Cardiac muscle cell (in vitro differentiated cells and primary cell): Measurements from ENCODE around the gene ARHGAP45. TPM values are rescaled to one million over a fixed set of nuclear protein-coding genes. Genes with fewer than 3 reads are reported as not detected.

Source experiments
- DNase-seq, 2 donors: peaks; one replicate each; pipeline versions ENCODE4 v3.0.0 to v3.0.0-alpha.2; 2010 to 2017; ENCODE audit warnings: low read depth in 1 of 2, low spot score in 1 of 2
- H3K27ac ChIP-seq: fragments of 200-600 bp; sonication (generic); 2 replicates; pipeline ENCODE4 v1.5.1; 2016
- H3K27me3 ChIP-seq: fragments of 200-600 bp; sonication (generic); 2 replicates; pipeline ENCODE4 v1.6.0; 2016; ENCODE audit warnings: control low read depth
- H3K36me3 ChIP-seq: fragments of 200-600 bp; sonication (generic); 2 replicates; pipeline ENCODE4 v1.5.1; 2016; ENCODE audit warnings: control low read depth
- H3K4me1 ChIP-seq: fragments of 200-600 bp; sonication (generic); 2 replicates; pipeline ENCODE4 v1.8.1; 2017; ENCODE audit warnings: low read depth, mild to moderate bottlenecking, mixed run types
- H3K4me3 ChIP-seq: fragments of 200-600 bp; sonication (generic); 2 replicates; pipeline ENCODE4 v1.5.1; 2016; ENCODE audit warnings: mild to moderate bottlenecking
- H3K9me3 ChIP-seq: fragments of 200-600 bp; sonication (generic); 2 replicates; pipeline ENCODE4 v1.5.1; 2017; ENCODE audit warnings: low read depth, mild to moderate bottlenecking, control low read depth
- polyA plus RNA-seq: library from polyadenylated mRNA; unstranded; fragments of >200 nt; fragmentation: Nextera tagmentation; extraction: Ambion mirVana; gene quantifications from 2 replicates; pipeline ENCODE4 v1.2.1, GENCODE V29; 2016
- total RNA-seq: library from RNA; depleted of rRNA; stranded (reverse); fragments of >200 nt; gene quantifications from 2 replicates; pipeline ENCODE4 v1.2.3, GENCODE V29; 2016
- TF ChIP-seq, protein P1 (sequence below): IDR thresholded peaks from 2 replicates; pipeline ENCODE4 v1.5.1; 2012; ENCODE audit warnings: low read depth, mild to moderate bottlenecking, low read length

The ARHGAP45 gene
- total and polyA plus RNA-seq, 2 experiments from 2014 or later, result 67.5 to 88.6 TPM

- TF ChIP-seq, protein P1, sequence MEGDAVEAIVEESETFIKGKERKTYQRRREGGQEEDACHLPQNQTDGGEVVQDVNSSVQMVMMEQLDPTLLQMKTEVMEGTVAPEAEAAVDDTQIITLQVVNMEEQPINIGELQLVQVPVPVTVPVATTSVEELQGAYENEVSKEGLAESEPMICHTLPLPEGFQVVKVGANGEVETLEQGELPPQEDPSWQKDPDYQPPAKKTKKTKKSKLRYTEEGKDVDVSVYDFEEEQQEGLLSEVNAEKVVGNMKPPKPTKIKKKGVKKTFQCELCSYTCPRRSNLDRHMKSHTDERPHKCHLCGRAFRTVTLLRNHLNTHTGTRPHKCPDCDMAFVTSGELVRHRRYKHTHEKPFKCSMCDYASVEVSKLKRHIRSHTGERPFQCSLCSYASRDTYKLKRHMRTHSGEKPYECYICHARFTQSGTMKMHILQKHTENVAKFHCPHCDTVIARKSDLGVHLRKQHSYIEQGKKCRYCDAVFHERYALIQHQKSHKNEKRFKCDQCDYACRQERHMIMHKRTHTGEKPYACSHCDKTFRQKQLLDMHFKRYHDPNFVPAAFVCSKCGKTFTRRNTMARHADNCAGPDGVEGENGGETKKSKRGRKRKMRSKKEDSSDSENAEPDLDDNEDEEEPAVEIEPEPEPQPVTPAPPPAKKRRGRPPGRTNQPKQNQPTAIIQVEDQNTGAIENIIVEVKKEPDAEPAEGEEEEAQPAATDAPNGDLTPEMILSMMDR, result no peak
- DNase-seq, result peak in 1 of 2 donors; percentile 29
- peak overlapping the region; percentile 30 for H3K4me3 ChIP-seq
- peak overlapping the region; percentile 54 for H3K27ac ChIP-seq
- H3K4me1 ChIP-seq, result peaks cover 15% of the 10 kb centered on the region
- no peaks in the 10 kb centered on the region for H3K27me3 ChIP-seq
- peaks cover 3% of the 10 kb centered on the region for H3K36me3 ChIP-seq
- H3K9me3 ChIP-seq, result no peaks in the 10 kb centered on the region
Observed at GRCh38 chr19:1130771-1131717, 64.1 kb downstream of the ARHGAP45 start.

DNA sequence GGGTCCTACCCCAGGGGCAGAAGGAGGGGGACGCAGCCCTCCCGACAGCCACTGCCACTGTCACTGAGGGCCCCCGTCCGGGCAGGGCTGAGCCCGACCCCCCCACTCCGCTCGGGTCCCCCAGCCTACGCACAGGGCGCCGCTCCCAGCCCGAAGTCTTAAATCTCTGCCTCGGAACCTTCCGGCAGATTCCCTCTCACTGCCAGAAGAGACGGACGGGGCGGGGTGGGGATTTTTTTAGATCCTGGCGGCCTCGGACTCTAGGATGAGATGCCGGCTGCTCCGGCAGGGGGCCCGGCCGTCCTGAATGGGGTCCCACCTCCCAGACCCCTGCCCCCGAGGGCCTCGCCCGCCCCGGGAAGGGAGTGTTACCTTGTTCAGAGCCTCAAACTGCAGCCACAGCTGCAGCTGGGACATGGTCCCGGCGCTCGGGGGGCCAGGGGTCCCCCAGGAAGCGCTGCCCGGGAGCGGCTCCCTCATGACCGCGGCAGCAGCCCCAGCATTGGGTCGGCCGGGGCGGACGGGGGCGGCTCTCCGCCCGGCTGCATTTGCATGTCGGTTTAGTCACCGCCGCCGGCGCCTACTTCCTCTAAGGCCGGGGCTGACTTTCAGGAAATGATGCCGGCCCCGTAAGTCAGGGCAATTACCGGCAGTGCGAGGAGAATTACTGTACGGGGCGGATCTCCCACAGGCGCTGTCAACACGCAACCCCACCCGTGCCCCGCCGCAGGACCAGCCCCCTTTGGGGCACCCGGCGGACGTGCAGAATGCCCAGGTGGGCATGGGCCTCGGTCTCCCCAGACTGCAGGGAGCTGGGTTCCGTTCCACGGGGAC lies 65.0 kb downstream of the ARHGAP45 start:
- peak overlapping the region; percentile 30 for H3K4me3 ChIP-seq
- peaks cover 15% of the 10 kb centered on the region for H3K4me1 ChIP-seq
- peak; percentile 73 to 94 for DNase-seq
- peak overlapping the region; percentile 54 for H3K27ac ChIP-seq
- H3K9me3 ChIP-seq, result no peaks in the 10 kb centered on the region
- H3K27me3 ChIP-seq, result no peaks in the 10 kb centered on the region
- TF ChIP-seq, protein P1, result peak; percentile 27
- peaks cover 3% of the 10 kb centered on the region for H3K36me3 ChIP-seq

- Histone ChIP-seq H3K36me3 (no peaks in the 10 kb centered on the region), H3K27me3 (no peaks in the 10 kb centered on the region), H3K27ac (peak overlapping the region; percentile 54), H3K9me3 (no peaks in the 10 kb centered on the region), H3K4me1 (peaks cover 15% of the 10 kb centered on the region), H3K4me3 (no peak overlapping the region)
- DNase-seq, result peak in 1 of 2 donors; percentile 54
- TF ChIP-seq, protein P1, result no peak
Observed at GRCh38 chr19:1132552-1133383, 65.8 kb downstream of the ARHGAP45 start.

DNA sequence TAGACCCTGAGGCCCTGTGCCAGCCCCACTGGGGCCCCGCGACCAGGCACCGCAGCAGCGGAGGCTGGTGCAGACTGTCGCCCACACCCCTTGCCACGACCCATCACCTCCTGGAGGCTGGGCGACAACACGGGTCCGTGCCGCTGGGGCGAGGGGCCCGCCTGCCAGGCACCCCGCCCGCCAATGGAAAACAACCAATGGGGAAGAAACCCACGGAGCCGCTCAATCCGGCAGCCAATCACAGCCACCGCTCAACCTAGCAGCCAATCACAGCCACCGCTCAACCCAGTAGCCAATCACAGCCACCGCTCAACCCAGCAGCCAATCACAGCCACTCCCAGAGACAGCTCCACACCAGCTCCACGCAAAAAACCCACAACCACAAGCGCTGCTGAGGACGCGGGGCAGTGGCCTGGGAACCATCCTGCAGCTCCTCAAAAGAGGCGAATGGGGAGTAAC lies 66.5 kb downstream of the ARHGAP45 start:
- H3K27ac ChIP-seq, result no peak overlapping the region

More for the DNA sequence above, 66.5 kb downstream of the ARHGAP45 start:
- H3K4me1 ChIP-seq, result peaks cover 15% of the 10 kb centered on the region
- no peak overlapping the region for H3K4me3 ChIP-seq
- TF ChIP-seq, protein P1, result no peak
- H3K36me3 ChIP-seq, result no peaks in the 10 kb centered on the region
- H3K27me3 ChIP-seq, result no peaks in the 10 kb centered on the region
- H3K9me3 ChIP-seq, result no peaks in the 10 kb centered on the region
- DNase-seq, result peak in 1 of 2 donors; percentile 26
